ENCODE results near the gene PPM1A. TPM values are rescaled to one million over a fixed set of nuclear protein-coding genes. Genes with fewer than 3 reads are reported as not detected.

Gene PPM1A
- total RNA-seq, 1 experiment from 2014 or later = 69.3 TPM

- TF ChIP-seq EZH2phosphoT487 (IDR thresholded peaks at IDR 0.05; ENCODE audit: borderline replicate concordance, low read length) = no peak
- no peak for TF ChIP-seq CTCF (conservative IDR thresholded peaks at IDR 0.05; ENCODE audit: low read depth, low read length)
- TF ChIP-seq EZH2 (IDR thresholded peaks at IDR 0.05; ENCODE audit: low read length, unreplicated experiment) = no peak
- no TSS peak for BruUV-seq (replicated peaks)
- DNase-seq = no peak
These were observed 38.4 kb downstream of the PPM1A start for GRCh38 chr14:60287452-60287851.

DNA sequence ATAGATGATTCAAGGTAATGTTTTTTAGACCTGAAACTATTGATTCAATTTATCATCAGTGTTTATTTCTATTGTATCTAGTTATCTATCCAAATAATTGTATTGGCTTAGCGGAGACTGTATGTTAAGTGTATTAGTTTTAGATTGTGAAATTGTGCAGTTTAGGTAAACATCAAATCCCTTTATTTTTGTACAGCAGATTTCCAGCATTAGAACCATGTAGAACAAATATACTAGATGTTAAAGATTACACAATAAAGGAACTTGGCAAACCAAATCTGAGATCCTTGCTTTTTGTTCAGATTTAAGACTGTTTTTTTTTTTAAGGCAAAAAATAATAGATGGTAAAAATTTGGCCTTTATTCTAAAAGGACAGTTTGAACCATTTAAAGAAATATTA is 39.3 kb downstream of the PPM1A start:
- no peak overlapping the region for H3K4me3 ChIP-seq (ENCODE audit: low read length)
- no peaks in the 10 kb centered on the region for H3K9me3 ChIP-seq (ENCODE audit: low read length)
- DNase-seq = no peak
- CTCF ChIA-PET = no interaction called here
- POLR2A ChIA-PET (ENCODE audit: unreplicated experiment) = no interaction called here
- no peaks in the 10 kb centered on the region for H3K9me2 ChIP-seq (replicated peaks; ENCODE audit: low read length)
- no peak overlapping the region for H3K4me2 ChIP-seq (ENCODE audit: low read length)
- no peaks in the 10 kb centered on the region for H3K4me1 ChIP-seq (ENCODE audit: insufficient read depth, low read length)
- no peaks in the 10 kb centered on the region for H4K20me1 ChIP-seq (ENCODE audit: low read length)
- H2AFZ ChIP-seq (ENCODE audit: low read length) = no peak overlapping the region
- no peaks in the 10 kb centered on the region for H3K79me2 ChIP-seq (ENCODE audit: low read length)
- H3K36me3 ChIP-seq (ENCODE audit: low read depth, low read length) = peaks cover 47% of the 10 kb centered on the region
- H3K27me3 ChIP-seq (ENCODE audit: low read length) = no peaks in the 10 kb centered on the region
- ATAC-seq = no peak
- no peak overlapping the region for H3K27ac ChIP-seq (ENCODE audit: low read length)
- no peak overlapping the region for H3K9ac ChIP-seq (ENCODE audit: low read length)
- H3F3A ChIP-seq (ENCODE audit: low read length, unreplicated experiment) = no peaks in the 10 kb centered on the region
- no TSS peak for BruUV-seq (replicated peaks)
- intact Hi-C loops (cut with micrococcal nuclease) = no loop called here
- TF ChIP-seq CTCF (conservative IDR thresholded peaks at IDR 0.05; ENCODE audit: low read depth, low read length) (no peak), EZH2 (IDR thresholded peaks at IDR 0.05; ENCODE audit: low read length, unreplicated experiment) (no peak), EZH2phosphoT487 (IDR thresholded peaks at IDR 0.05; ENCODE audit: borderline replicate concordance, low read length) (no peak)

More at GRCh38 chr14:60287452-60287851, 38.4 kb downstream of the PPM1A start:
- Histone ChIP-seq H3K4me3 (ENCODE audit: low read length) (no peak overlapping the region), H3K9me2 (replicated peaks; ENCODE audit: low read length) (no peaks in the 10 kb centered on the region), H3K4me1 (ENCODE audit: insufficient read depth, low read length) (no peaks in the 10 kb centered on the region), H3K36me3 (ENCODE audit: low read depth, low read length) (peaks cover 47% of the 10 kb centered on the region), H3K4me2 (ENCODE audit: low read length) (no peak overlapping the region), H4K20me1 (ENCODE audit: low read length) (no peaks in the 10 kb centered on the region), H3F3A (ENCODE audit: low read length, unreplicated experiment) (no peaks in the 10 kb centered on the region), H3K27me3 (ENCODE audit: low read length) (no peaks in the 10 kb centered on the region), H3K9ac (ENCODE audit: low read length) (no peak overlapping the region), H3K27ac (ENCODE audit: low read length) (no peak overlapping the region), H2AFZ (ENCODE audit: low read length) (no peak overlapping the region), H3K79me2 (ENCODE audit: low read length) (no peaks in the 10 kb centered on the region), H3K9me3 (ENCODE audit: low read length) (no peaks in the 10 kb centered on the region)
- ChIA-PET CTCF (no interaction called here), POLR2A (ENCODE audit: unreplicated experiment) (no interaction called here)
- ATAC-seq = no peak
- intact Hi-C loops (cut with micrococcal nuclease) = no loop called here

DNA sequence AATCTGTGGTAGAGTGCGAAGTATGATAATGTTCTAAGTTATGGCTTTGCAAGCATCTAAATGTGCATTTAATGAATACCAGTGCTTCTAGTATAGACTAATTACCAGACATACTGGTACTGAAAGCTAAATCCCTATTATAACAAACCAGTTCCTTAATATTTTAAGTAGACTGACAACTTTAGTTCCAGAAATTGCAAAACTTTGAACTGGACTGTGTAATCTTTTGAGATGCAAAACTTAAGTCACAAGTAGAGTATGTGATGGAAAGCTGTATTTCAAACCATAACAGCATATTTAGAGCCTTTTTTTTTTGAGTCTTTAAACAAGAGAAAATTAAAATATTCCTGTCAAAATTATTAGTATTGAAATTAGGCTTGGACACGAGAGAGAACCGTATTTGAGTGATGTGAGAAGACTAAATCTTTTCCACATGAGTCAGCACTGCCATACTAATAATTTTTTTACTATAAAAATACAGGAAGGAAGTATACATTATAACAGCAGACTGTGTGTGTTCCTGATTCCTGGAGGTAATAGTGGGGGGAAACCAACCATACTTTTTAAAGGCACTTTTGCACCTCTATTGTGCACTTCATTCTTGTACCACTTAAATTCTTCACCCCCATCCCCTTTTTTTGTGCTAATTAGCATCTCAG is 45.5 kb downstream of the PPM1A start:
- Histone ChIP-seq H3K9ac (ENCODE audit: low read length) (no peak overlapping the region), H3K9me3 (ENCODE audit: low read length) (no peaks in the 10 kb centered on the region), H4K20me1 (ENCODE audit: low read length) (no peaks in the 10 kb centered on the region), H3K79me2 (ENCODE audit: low read length) (no peaks in the 10 kb centered on the region), H3K36me3 (ENCODE audit: low read depth, low read length) (peaks cover 27% of the 10 kb centered on the region), H3K27me3 (ENCODE audit: low read length) (no peaks in the 10 kb centered on the region), H3K4me1 (ENCODE audit: insufficient read depth, low read length) (peaks cover 10% of the 10 kb centered on the region), H3K4me2 (ENCODE audit: low read length) (peak overlapping the region; percentile 4), H2AFZ (ENCODE audit: low read length) (no peak overlapping the region), H3K9me2 (replicated peaks; ENCODE audit: low read length) (no peaks in the 10 kb centered on the region), H3K27ac (ENCODE audit: low read length) (no peak overlapping the region), H3K4me3 (ENCODE audit: low read length) (no peak overlapping the region), H3F3A (ENCODE audit: low read length, unreplicated experiment) (no peaks in the 10 kb centered on the region)
- intact Hi-C loops (cut with micrococcal nuclease) = no loop called here
- DNase-seq (peak; percentile 68), ATAC-seq (peak; percentile 98)
- ChIA-PET POLR2A (ENCODE audit: unreplicated experiment) (no interaction called here), CTCF (no interaction called here)
- no peak for TF ChIP-seq EZH2 (IDR thresholded peaks at IDR 0.05; ENCODE audit: low read length, unreplicated experiment)
- no peak for TF ChIP-seq EZH2phosphoT487 (IDR thresholded peaks at IDR 0.05; ENCODE audit: borderline replicate concordance, low read length)
- TF ChIP-seq CTCF (conservative IDR thresholded peaks at IDR 0.05; ENCODE audit: low read depth, low read length) = no peak
- no TSS peak for BruUV-seq (replicated peaks)

Measured in PC-3 (cell line).